Upper lobe of left lung (tissue), 6 donors: ENCODE data around the gene UTF1. TPM values are rescaled to one million over a fixed set of nuclear protein-coding genes. Genes with fewer than 3 reads are reported as not detected.
A peak's percentile ranks its signal among the peaks of the same experiment; 100 is the strongest.

Source experiments
- ATAC-seq, 2 donors: fragments of 200-7000 bp; cut with Tn5 transposase; one replicate each; pipeline ENCODE4 v1.9.1; 2022; ENCODE audit warnings: mild to moderate bottlenecking in 2 of 2, moderate library complexity in 2 of 2; ENCODE audit not compliant: low FRiP score in 2 of 2
- DNase-seq, 2 donors: peaks; one replicate each; pipeline ENCODE4 v3.0.0-alpha.2; 2019 to 2020
- H3K27ac ChIP-seq, 4 donors: fragments of 200-600 bp; sonication (generic); one replicate each; pipeline ENCODE4 v1.5.1; 2016 to 2019
- H3K27me3 ChIP-seq, 4 donors: fragments of 200-600 bp; sonication (generic); one replicate each; pipeline ENCODE4 v1.5.1; 2017 to 2019
- H3K36me3 ChIP-seq, 4 donors: fragments of 200-600 bp; sonication (generic); one replicate each; pipeline ENCODE4 v1.5.1; 2016 to 2019
- H3K4me1 ChIP-seq, 4 donors: fragments of 200-600 bp; sonication (generic); one replicate each; pipeline ENCODE4 v1.5.1; 2018 to 2019
- H3K4me3 ChIP-seq, 4 donors: fragments of 200-600 bp; sonication (generic); one replicate each; pipeline ENCODE4 v1.5.1; 2017 to 2019; ENCODE audit warnings: mild to moderate bottlenecking in 2 of 4, moderate library complexity in 1 of 4
- H3K9me3 ChIP-seq, 4 donors: fragments of 200-600 bp; sonication (generic); one replicate each; pipeline ENCODE4 v1.5.1; 2018 to 2019
- EP300 ChIP-seq, 4 donors: sonication (generic); formaldehyde crosslinking; IDR thresholded peaks; one replicate each; pipeline ENCODE4 v1.5.1; 2017; ENCODE audit warnings: antibody characterized with exemption in 4 of 4, control low read depth in 2 of 4
- POLR2A ChIP-seq, 4 donors: fragments of 450-650 bp; IDR thresholded peaks; one replicate each; pipeline ENCODE4 v1.5.1; 2016 to 2017; ENCODE audit warnings: antibody characterized with exemption in 4 of 4, mild to moderate bottlenecking in 2 of 4
- POLR2AphosphoS5 ChIP-seq, 2 donors: sonication (generic); formaldehyde crosslinking; IDR thresholded peaks; one replicate each; pipeline ENCODE4 v1.5.1; 2017; ENCODE audit warnings: antibody characterized with exemption in 2 of 2
- WGBS, 2 donors: methylation state at CpG; one replicate each; pipeline ENCODE4 v1.1.5; 2017 to 2018; 5-methylcytosine and 5-hydroxymethylcytosine counted together
- total RNA-seq, 6 donors: library from RNA; depleted of rRNA in 4 of 6; stranded (reverse); fragments of >200 nt in 4 of 6; gene quantifications; one replicate each; pipeline versions ENCODE4 v1.1.0 to v1.2.1, GENCODE V29; 2016 to 2021
- TF ChIP-seq, protein P1 (sequence below), 6 experiments: fragments of 450-650 bp in 4 of 6; fragments of 200-600 bp in 2 of 6; sonication (generic) in 2 of 6; IDR thresholded peaks; one replicate each; pipeline ENCODE4 v1.5.1; 2016 to 2019; ENCODE audit warnings: antibody characterized with exemption in 6 of 6
- donor health status: DM: no; HTN: no; CAD: no; lungs with moderate emphysema.
- donor health status: DM: no; HTN: yes; CAD: no; lungs with severe emphysema.

The UTF1 gene
- total RNA-seq, 6 donors from 2014 or later = 0.26 to 0.37 TPM; not detected in 4

DNA sequence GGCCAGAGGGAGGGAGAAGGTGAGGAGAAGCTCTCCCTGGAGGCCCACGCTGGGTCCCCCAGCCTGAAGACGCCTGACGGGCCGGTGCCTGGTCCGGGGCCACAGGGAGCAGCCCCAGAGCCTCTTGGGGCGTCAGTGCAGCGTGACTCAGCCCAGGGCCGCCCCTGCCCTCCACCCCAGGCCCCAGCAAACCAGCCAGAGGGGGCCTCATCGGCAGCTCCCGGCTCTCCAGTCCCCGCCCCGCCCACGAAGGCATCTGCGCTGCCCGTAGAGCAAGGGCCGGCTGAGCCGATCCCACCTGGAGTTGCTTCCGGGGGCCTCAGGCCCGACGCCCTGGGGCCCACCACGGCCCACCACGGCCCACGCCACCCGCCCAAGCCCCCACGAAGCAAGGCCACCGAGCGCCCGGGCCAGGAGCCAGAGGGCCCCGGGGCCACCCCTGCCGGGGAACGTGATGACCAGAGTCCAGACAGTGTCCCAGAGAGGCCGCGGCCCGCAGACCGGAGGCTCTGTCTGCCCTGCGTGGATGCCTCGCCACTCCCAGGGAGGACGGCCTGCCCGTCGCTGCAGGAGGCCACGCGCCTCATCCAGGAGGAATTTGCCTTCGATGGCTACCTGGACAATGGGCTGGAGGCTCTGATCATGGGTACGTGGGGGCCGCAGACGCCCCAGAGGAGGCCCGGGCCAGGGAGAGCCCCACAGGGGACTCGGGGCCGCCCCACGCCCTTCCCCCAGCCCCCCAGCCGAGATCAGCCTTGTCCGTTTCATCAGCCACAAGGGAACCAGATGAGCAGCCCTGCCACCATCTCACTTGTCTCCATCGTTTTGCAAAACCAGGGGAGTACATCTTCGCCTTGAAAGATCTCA is 31.2 kb upstream of the UTF1 start:
- H3K4me3 ChIP-seq = no peak overlapping the region
- H3K9me3 ChIP-seq = no peaks in the 10 kb centered on the region
- no peaks in the 10 kb centered on the region for H3K36me3 ChIP-seq
- H3K27me3 ChIP-seq = no peaks in the 10 kb centered on the region
- no peak for TF ChIP-seq EP300 (IDR thresholded peaks at IDR 0.05)
- TF ChIP-seq, protein P1, sequence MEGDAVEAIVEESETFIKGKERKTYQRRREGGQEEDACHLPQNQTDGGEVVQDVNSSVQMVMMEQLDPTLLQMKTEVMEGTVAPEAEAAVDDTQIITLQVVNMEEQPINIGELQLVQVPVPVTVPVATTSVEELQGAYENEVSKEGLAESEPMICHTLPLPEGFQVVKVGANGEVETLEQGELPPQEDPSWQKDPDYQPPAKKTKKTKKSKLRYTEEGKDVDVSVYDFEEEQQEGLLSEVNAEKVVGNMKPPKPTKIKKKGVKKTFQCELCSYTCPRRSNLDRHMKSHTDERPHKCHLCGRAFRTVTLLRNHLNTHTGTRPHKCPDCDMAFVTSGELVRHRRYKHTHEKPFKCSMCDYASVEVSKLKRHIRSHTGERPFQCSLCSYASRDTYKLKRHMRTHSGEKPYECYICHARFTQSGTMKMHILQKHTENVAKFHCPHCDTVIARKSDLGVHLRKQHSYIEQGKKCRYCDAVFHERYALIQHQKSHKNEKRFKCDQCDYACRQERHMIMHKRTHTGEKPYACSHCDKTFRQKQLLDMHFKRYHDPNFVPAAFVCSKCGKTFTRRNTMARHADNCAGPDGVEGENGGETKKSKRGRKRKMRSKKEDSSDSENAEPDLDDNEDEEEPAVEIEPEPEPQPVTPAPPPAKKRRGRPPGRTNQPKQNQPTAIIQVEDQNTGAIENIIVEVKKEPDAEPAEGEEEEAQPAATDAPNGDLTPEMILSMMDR (IDR thresholded peaks at IDR 0.05) = no peak
- no peak for TF ChIP-seq POLR2A (IDR thresholded peaks at IDR 0.05)
- TF ChIP-seq POLR2AphosphoS5 (IDR thresholded peaks at IDR 0.05) = no peak
- WGBS, 2 donors = 89 to 93% methylated on average over 8 to 42 of the region's 54 CpGs
- H3K27ac ChIP-seq = no peak overlapping the region
- no peaks in the 10 kb centered on the region for H3K4me1 ChIP-seq
- ATAC-seq (no peak), DNase-seq (peak in 1 of 2 donors; percentile 84)

DNA sequence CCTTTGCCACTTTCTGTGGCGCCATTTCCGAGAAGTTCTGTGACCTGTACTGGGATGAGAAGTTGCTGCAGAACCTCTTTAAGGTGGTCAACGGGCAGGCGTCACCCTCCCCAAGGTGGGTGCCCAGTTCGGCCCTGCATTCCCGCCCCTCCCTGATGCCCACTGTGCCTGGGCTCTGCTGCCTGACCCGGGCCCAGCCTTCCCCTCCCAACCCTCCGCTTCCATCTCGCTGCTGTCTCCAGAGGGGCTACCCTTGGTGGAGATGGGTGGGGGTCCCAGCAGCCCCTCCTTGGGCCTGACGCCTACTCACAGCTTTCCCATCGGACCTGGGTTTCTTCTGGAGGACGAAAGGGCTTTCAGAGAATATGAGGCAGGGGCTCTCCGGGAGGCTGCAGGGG is 30.5 kb upstream of the UTF1 start:
- 80 to 88% methylated on average over 13 of the region's 13 CpGs for WGBS, 2 donors
- no peaks in the 10 kb centered on the region for H3K36me3 ChIP-seq
- H3K4me3 ChIP-seq = no peak overlapping the region
- no peak for DNase-seq
- no peaks in the 10 kb centered on the region for H3K9me3 ChIP-seq
- no peak overlapping the region for H3K27ac ChIP-seq
- H3K27me3 ChIP-seq = no peaks in the 10 kb centered on the region
- TF ChIP-seq, protein P1 (IDR thresholded peaks at IDR 0.05) = no peak
- no peak for TF ChIP-seq POLR2AphosphoS5 (IDR thresholded peaks at IDR 0.05)
- TF ChIP-seq POLR2A (IDR thresholded peaks at IDR 0.05) = no peak
- no peak for TF ChIP-seq EP300 (IDR thresholded peaks at IDR 0.05)
- no peak for ATAC-seq
- H3K4me1 ChIP-seq = no peaks in the 10 kb centered on the region

GRCh38 chr10:133199992-133200611 is 29.9 kb upstream of the UTF1 start:
- TF ChIP-seq POLR2A (IDR thresholded peaks at IDR 0.05) (no peak), POLR2AphosphoS5 (IDR thresholded peaks at IDR 0.05) (no peak), EP300 (IDR thresholded peaks at IDR 0.05) (no peak)
- TF ChIP-seq, protein P1 (IDR thresholded peaks at IDR 0.05) = no peak
- ATAC-seq = no peak
- H3K9me3 ChIP-seq = no peaks in the 10 kb centered on the region
- DNase-seq = no peak
- H3K4me3 ChIP-seq = no peak overlapping the region
- no peaks in the 10 kb centered on the region for H3K4me1 ChIP-seq
- no peaks in the 10 kb centered on the region for H3K36me3 ChIP-seq
- no peaks in the 10 kb centered on the region for H3K27me3 ChIP-seq
- no peak overlapping the region for H3K27ac ChIP-seq
- 30 to 80% methylated on average over 2 to 29 of the region's 38 CpGs for WGBS, 2 donors

DNA sequence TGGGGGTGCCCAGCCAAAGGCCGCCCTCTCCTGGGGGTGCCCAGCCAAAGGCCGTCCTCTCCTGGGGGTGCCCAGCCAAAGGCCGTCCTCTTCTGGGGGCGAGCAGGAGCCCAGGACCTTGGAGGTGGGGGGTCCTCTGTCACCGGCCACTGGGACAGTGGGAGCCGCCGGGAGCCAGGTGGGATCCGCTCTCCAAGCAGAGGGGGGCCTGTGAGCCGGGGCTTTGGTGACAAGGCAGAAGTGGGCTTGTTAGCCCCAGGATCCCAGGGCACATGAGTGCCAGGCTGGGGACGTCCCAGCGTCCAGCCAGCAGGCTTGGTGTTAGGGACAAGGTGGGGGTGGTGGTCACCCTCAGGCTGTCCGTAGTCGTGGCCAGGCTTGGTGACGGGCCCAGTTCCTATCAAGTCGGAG is 29.4 kb upstream of the UTF1 start:
- Histone ChIP-seq H3K36me3 (no peaks in the 10 kb centered on the region), H3K4me1 (no peaks in the 10 kb centered on the region), H3K27ac (no peak overlapping the region), H3K9me3 (no peaks in the 10 kb centered on the region), H3K27me3 (no peaks in the 10 kb centered on the region), H3K4me3 (no peak overlapping the region)
- ATAC-seq (no peak), DNase-seq (peak in 1 of 2 donors; percentile 79)
- 91 to 100% methylated on average over 1 to 14 of the region's 15 CpGs for WGBS, 2 donors
- TF ChIP-seq POLR2AphosphoS5 (IDR thresholded peaks at IDR 0.05) (no peak), EP300 (IDR thresholded peaks at IDR 0.05) (no peak), POLR2A (IDR thresholded peaks at IDR 0.05) (no peak)
- TF ChIP-seq, protein P1 (IDR thresholded peaks at IDR 0.05) = no peak
